Measurements from ENCODE around the gene OR4N2.
"Not testable (repeated sequence)": the region's sequence is repeated elsewhere in the genome, so short reads cannot be mapped to it uniquely, and the experiment has no call there.

- not testable (repeated sequence) for TF ChIP-seq EZH2 (IDR thresholded peaks at IDR 0.05; ENCODE audit: borderline replicate concordance, low read length); CTCF (conservative IDR thresholded peaks at IDR 0.05 in 1 of 2, IDR thresholded peaks at IDR 0.05 in 1 of 2; ENCODE audit: extremely low read depth in 1 of 2, insufficient read depth in 1 of 2, low read depth in 1 of 2, low read length in 2 of 2)
These were observed 17.4 kb downstream of the OR4N2 start for GRCh38 chr14:19821016-19821415.

Data from mammary epithelial cell (primary cell).